ENCODE measurements around the gene ZFYVE21. TPM values are rescaled to one million over a fixed set of nuclear protein-coding genes. Genes with fewer than 3 reads are reported as not detected.

The ZFYVE21 gene
- total and polyA plus RNA-seq, 4 experiments from 2014 or later: 17.2 to 18.8 (median 17.7) TPM

GRCh38 chr14:103721334-103722120, 5.9 kb downstream of the ZFYVE21 start:
- ChIA-PET CTCF (ENCODE audit: partially characterized antibody) (no interaction called here), POLR2A (ENCODE audit: partially characterized antibody) (no interaction called here)
- Histone ChIP-seq H3K4me1 (ENCODE audit: insufficient read depth, low read length) (peaks cover 7% of the 10 kb centered on the region), H3K36me3 (ENCODE audit: insufficient read depth, low read length) (no peaks in the 10 kb centered on the region), H3K4me3 (ENCODE audit: low read length in 2 of 2) (no peak overlapping the region), H3K27ac (ENCODE audit: low read depth, low read length) (no peak overlapping the region), H3K9me3 (ENCODE audit: control insufficient read depth in 1 of 2, low read length in 2 of 2) (no peaks in the 10 kb centered on the region), H3K27me3 (ENCODE audit: insufficient read depth, low read length) (no peaks in the 10 kb centered on the region)
- H3K4me3 Mint-ChIP-seq: no peak overlapping the region
- no peak overlapping the region for H3K27ac Mint-ChIP-seq
- H3K27me3 Mint-ChIP-seq: no peaks in the 10 kb centered on the region
- H3K4me1 Mint-ChIP-seq: peaks cover 13 to 47% (median 24%) of the 10 kb centered on the region in 4 donors
- intact Hi-C loops (cut with micrococcal nuclease): no loop called here
- H3K9me3 Mint-ChIP-seq: no peaks in the 10 kb centered on the region
- H3K36me3 Mint-ChIP-seq: no peaks in the 10 kb centered on the region
- DNase-seq: no peak

- intact Hi-C loops (cut with micrococcal nuclease): no loop called here
- Mint-ChIP-seq H3K36me3 (peaks cover 3 to 4% of the 10 kb centered on the region in 2 donors), H3K4me1 (peaks cover 5 to 25% (median 8%) of the 10 kb centered on the region in 4 donors), H3K9me3 (no peaks in the 10 kb centered on the region), H3K27me3 (no peaks in the 10 kb centered on the region), H3K4me3 (no peak overlapping the region), H3K27ac (no peak overlapping the region)
- no peaks in the 10 kb centered on the region for H3K9me3 ChIP-seq (ENCODE audit: control insufficient read depth in 1 of 2, low read length in 2 of 2)
- DNase-seq: no peak
- H3K36me3 ChIP-seq (ENCODE audit: insufficient read depth, low read length): peaks cover 3% of the 10 kb centered on the region
- no peak overlapping the region for H3K27ac ChIP-seq (ENCODE audit: low read depth, low read length)
- CTCF ChIA-PET (ENCODE audit: partially characterized antibody): no interaction called here
- no peaks in the 10 kb centered on the region for H3K27me3 ChIP-seq (ENCODE audit: insufficient read depth, low read length)
- H3K4me3 ChIP-seq (ENCODE audit: low read length in 2 of 2): no peak overlapping the region
- no peaks in the 10 kb centered on the region for H3K4me1 ChIP-seq (ENCODE audit: insufficient read depth, low read length)
- POLR2A ChIA-PET (ENCODE audit: partially characterized antibody): no interaction called here
Measured at GRCh38 chr14:103723748-103724081, 8.1 kb downstream of the ZFYVE21 start.

- H3K4me3 ChIP-seq (ENCODE audit: low read length in 2 of 2): no peak overlapping the region
- H3K4me1 Mint-ChIP-seq: peaks cover 4 to 23% (median 8%) of the 10 kb centered on the region in 4 donors
- ChIA-PET POLR2A (ENCODE audit: partially characterized antibody) (no interaction called here), CTCF (ENCODE audit: partially characterized antibody) (no interaction called here)
- no peak overlapping the region for H3K27ac Mint-ChIP-seq
- H3K9me3 Mint-ChIP-seq: no peaks in the 10 kb centered on the region
- H3K36me3 Mint-ChIP-seq: peaks cover 4 to 8% of the 10 kb centered on the region in 2 donors
- no peaks in the 10 kb centered on the region for H3K4me1 ChIP-seq (ENCODE audit: insufficient read depth, low read length)
- no peaks in the 10 kb centered on the region for H3K27me3 Mint-ChIP-seq
- no peak for DNase-seq
- intact Hi-C loops (cut with micrococcal nuclease): no loop called here
- H3K36me3 ChIP-seq (ENCODE audit: insufficient read depth, low read length): peaks cover 7% of the 10 kb centered on the region
- H3K27me3 ChIP-seq (ENCODE audit: insufficient read depth, low read length): no peaks in the 10 kb centered on the region
- H3K27ac ChIP-seq (ENCODE audit: low read depth, low read length): no peak overlapping the region
- H3K9me3 ChIP-seq (ENCODE audit: control insufficient read depth in 1 of 2, low read length in 2 of 2): no peaks in the 10 kb centered on the region
- no peak overlapping the region for H3K4me3 Mint-ChIP-seq
Measured at GRCh38 chr14:103724116-103724515, 8.5 kb downstream of the ZFYVE21 start.

- H3K27me3 Mint-ChIP-seq: no peaks in the 10 kb centered on the region
- intact Hi-C loops (cut with micrococcal nuclease): no loop called here
- H3K27ac ChIP-seq (ENCODE audit: low read depth, low read length): no peak overlapping the region
- CTCF ChIA-PET (ENCODE audit: partially characterized antibody): no interaction called here
- H3K27me3 ChIP-seq (ENCODE audit: insufficient read depth, low read length): no peaks in the 10 kb centered on the region
- H3K27ac Mint-ChIP-seq: no peak overlapping the region
- H3K4me1 ChIP-seq (ENCODE audit: insufficient read depth, low read length): no peaks in the 10 kb centered on the region
- no peaks in the 10 kb centered on the region for H3K9me3 Mint-ChIP-seq
- no peak for DNase-seq
- H3K36me3 Mint-ChIP-seq: peaks cover 10 to 14% of the 10 kb centered on the region in 2 donors
- H3K9me3 ChIP-seq (ENCODE audit: control insufficient read depth in 1 of 2, low read length in 2 of 2): no peaks in the 10 kb centered on the region
- H3K4me1 Mint-ChIP-seq: peaks cover under 1 to 12% (median 2%) of the 10 kb centered on the region in 4 donors
- POLR2A ChIA-PET (ENCODE audit: partially characterized antibody): no interaction called here
- H3K4me3 Mint-ChIP-seq: no peak overlapping the region
- peaks cover 13% of the 10 kb centered on the region for H3K36me3 ChIP-seq (ENCODE audit: insufficient read depth, low read length)
- H3K4me3 ChIP-seq (ENCODE audit: low read length in 2 of 2): no peak overlapping the region
Measured at GRCh38 chr14:103725001-103725682, 9.5 kb downstream of the ZFYVE21 start.

GRCh38 chr14:103725739-103726395, 10.3 kb downstream of the ZFYVE21 start:
- Histone ChIP-seq H3K4me1 (ENCODE audit: insufficient read depth, low read length) (no peaks in the 10 kb centered on the region), H3K27ac (ENCODE audit: low read depth, low read length) (no peak overlapping the region), H3K4me3 (ENCODE audit: low read length in 2 of 2) (no peak overlapping the region), H3K27me3 (ENCODE audit: insufficient read depth, low read length) (no peaks in the 10 kb centered on the region), H3K9me3 (ENCODE audit: control insufficient read depth in 1 of 2, low read length in 2 of 2) (no peaks in the 10 kb centered on the region), H3K36me3 (ENCODE audit: insufficient read depth, low read length) (peaks cover 13% of the 10 kb centered on the region)
- H3K4me1 Mint-ChIP-seq: peaks cover 0 to 9% (median 0%) of the 10 kb centered on the region in 4 donors
- H3K9me3 Mint-ChIP-seq: no peaks in the 10 kb centered on the region
- H3K4me3 Mint-ChIP-seq: no peak overlapping the region
- no peaks in the 10 kb centered on the region for H3K27me3 Mint-ChIP-seq
- CTCF ChIA-PET (ENCODE audit: partially characterized antibody): no interaction called here
- DNase-seq: no peak
- intact Hi-C loops (cut with micrococcal nuclease): no loop called here
- peaks cover 10 to 16% of the 10 kb centered on the region in 2 donors for H3K36me3 Mint-ChIP-seq
- no peak overlapping the region for H3K27ac Mint-ChIP-seq
- POLR2A ChIA-PET (ENCODE audit: partially characterized antibody): no interaction called here

GRCh38 chr14:103726474-103726873, 10.9 kb downstream of the ZFYVE21 start:
- H3K4me3 ChIP-seq (ENCODE audit: low read length in 2 of 2): no peak overlapping the region
- Mint-ChIP-seq H3K4me3 (no peak overlapping the region), H3K36me3 (peaks cover 10 to 16% of the 10 kb centered on the region in 2 donors), H3K27ac (no peak overlapping the region), H3K9me3 (no peaks in the 10 kb centered on the region), H3K4me1 (peaks cover 0 to 4% (median 0%) of the 10 kb centered on the region in 4 donors), H3K27me3 (no peaks in the 10 kb centered on the region)
- intact Hi-C loops (cut with micrococcal nuclease): no loop called here
- no peak overlapping the region for H3K27ac ChIP-seq (ENCODE audit: low read depth, low read length)
- H3K27me3 ChIP-seq (ENCODE audit: insufficient read depth, low read length): no peaks in the 10 kb centered on the region
- ChIA-PET POLR2A (ENCODE audit: partially characterized antibody) (no interaction called here), CTCF (ENCODE audit: partially characterized antibody) (no interaction called here)
- DNase-seq: no peak
- H3K4me1 ChIP-seq (ENCODE audit: insufficient read depth, low read length): no peaks in the 10 kb centered on the region
- H3K9me3 ChIP-seq (ENCODE audit: control insufficient read depth in 1 of 2, low read length in 2 of 2): no peaks in the 10 kb centered on the region
- H3K36me3 ChIP-seq (ENCODE audit: insufficient read depth, low read length): peaks cover 13% of the 10 kb centered on the region

GRCh38 chr14:103727313-103727980, 11.8 kb downstream of the ZFYVE21 start:
- Histone ChIP-seq H3K27ac (ENCODE audit: low read depth, low read length) (no peak overlapping the region), H3K4me3 (ENCODE audit: low read length in 2 of 2) (no peak overlapping the region), H3K36me3 (ENCODE audit: insufficient read depth, low read length) (peaks cover 13% of the 10 kb centered on the region), H3K4me1 (ENCODE audit: insufficient read depth, low read length) (no peaks in the 10 kb centered on the region), H3K27me3 (ENCODE audit: insufficient read depth, low read length) (no peaks in the 10 kb centered on the region), H3K9me3 (ENCODE audit: control insufficient read depth in 1 of 2, low read length in 2 of 2) (no peaks in the 10 kb centered on the region)
- Mint-ChIP-seq H3K27ac (no peak overlapping the region), H3K27me3 (no peaks in the 10 kb centered on the region), H3K9me3 (no peaks in the 10 kb centered on the region), H3K4me3 (no peak overlapping the region), H3K36me3 (peaks cover 10 to 16% of the 10 kb centered on the region in 2 donors), H3K4me1 (no peaks in the 10 kb centered on the region)
- no peak for DNase-seq
- CTCF ChIA-PET (ENCODE audit: partially characterized antibody): no interaction called here
- POLR2A ChIA-PET (ENCODE audit: partially characterized antibody): no interaction called here
- intact Hi-C loops (cut with micrococcal nuclease): no loop called here
